OCI-LY7 (cell line): ENCODE results near the gene GPC1. TPM values are rescaled to one million over a fixed set of nuclear protein-coding genes. Genes with fewer than 3 reads are reported as not detected.

ENCODE experiments used
- BruUV-seq: library from RNA; stranded (reverse); fragments of 400-500 nt; replicated peaks from 2 replicates; lab custom pipeline; 2021; lab: Mats Ljungman, UMichigan
- CTCF ChIA-PET: fragments of 300-600 bp; sonication (Branson Sonifier 250); formaldehyde crosslinking; loops from one replicate; lab custom pipeline; 2022; ENCODE audit warnings: antibody characterized with exemption; ENCODE audit not compliant: unreplicated experiment; lab: Charles Lee
- POLR2A ChIA-PET: fragments of 300-600 bp; sonication (Branson Sonifier 250); formaldehyde crosslinking; loops from one replicate; lab custom pipeline; 2022; ENCODE audit warnings: antibody characterized with exemption; lab: Charles Lee
- DNase-seq: peaks from one replicate; pipeline ENCODE4 v3.0.0-alpha.2; 2015; ENCODE audit warnings: low spot score
- H2AFZ ChIP-seq: fragments of 200-600 bp; sonication (generic), shearing (Covaris generic); 2 replicates; pipeline ENCODE4 v1.6.1; 2014; ENCODE audit warnings: mild to moderate bottlenecking, antibody characterized with exemption, low read length, moderate library complexity
- H3K27ac ChIP-seq: fragments of 200-600 bp; sonication (generic); 2 replicates; pipeline ENCODE4 v1.5.1; 2014; ENCODE audit warnings: mixed run types, low read depth, mild to moderate bottlenecking, moderate library complexity, low read length, inconsistent platforms; ENCODE audit not compliant: poor library complexity, severe bottlenecking
- H3K36me3 ChIP-seq: fragments of 200-600 bp; sonication (generic); 2 replicates; pipeline ENCODE4 v1.6.1; 2014; ENCODE audit warnings: mild to moderate bottlenecking, antibody characterized with exemption, low read length, moderate library complexity, mixed read lengths; ENCODE audit not compliant: insufficient read depth
- H3K4me1 ChIP-seq: fragments of 200-600 bp; sonication (generic); 2 replicates; pipeline ENCODE4 v1.5.1; 2014; ENCODE audit warnings: mild to moderate bottlenecking, low read length; ENCODE audit not compliant: insufficient read depth, poor library complexity, severe bottlenecking
- H3K4me2 ChIP-seq: fragments of 200-600 bp; sonication (generic); 2 replicates; pipeline ENCODE4 v1.6.1; 2014; ENCODE audit warnings: mild to moderate bottlenecking, low read length
- H3K4me3 ChIP-seq: fragments of 200-600 bp; sonication (generic); 2 replicates; pipeline ENCODE4 v1.5.1; 2014; ENCODE audit warnings: mild to moderate bottlenecking, low read depth, low read length; ENCODE audit not compliant: poor library complexity, severe bottlenecking
- H3K79me2 ChIP-seq: fragments of 200-600 bp; sonication (generic); 2 replicates; pipeline ENCODE4 v1.6.1; 2016; ENCODE audit warnings: low read depth, mild to moderate bottlenecking, low read length, moderate library complexity, mixed read lengths; ENCODE audit not compliant: insufficient read depth
- H3K9me2 ChIP-seq: fragments of 200-600 bp; sonication (generic); 2 replicates; pipeline ENCODE4 v1.6.1; 2016; ENCODE audit warnings: mild to moderate bottlenecking, low read length, mixed read lengths; ENCODE audit not compliant: insufficient read depth
- H3K9me3 ChIP-seq: fragments of 200-600 bp; sonication (generic); 2 replicates; pipeline ENCODE4 v1.6.1; 2014; ENCODE audit warnings: mild to moderate bottlenecking, mixed run types, low read length, mixed read lengths
- H4K20me1 ChIP-seq: fragments of 200-600 bp; sonication (generic); 2 replicates; pipeline ENCODE4 v1.6.1; 2014; ENCODE audit warnings: mild to moderate bottlenecking, antibody characterized with exemption, low read length, moderate library complexity, mixed read lengths; ENCODE audit not compliant: insufficient read depth
- EZH2phosphoT487 ChIP-seq: fragments of 200-600 bp; sonication (generic); IDR thresholded peaks from 2 replicates; pipeline ENCODE4 v1.6.1; 2018; ENCODE audit warnings: low read depth, borderline replicate concordance, mild to moderate bottlenecking, mixed run types, antibody characterized with exemption, low read length, moderate library complexity, mixed read lengths
- intact Hi-C: fragments of 100-400 bp; cut with micrococcal nuclease; formaldehyde crosslinking; loops from one replicate; pipeline ENCODE4 v1.10.0; 2022; ENCODE audit not compliant: unreplicated experiment
- total RNA-seq, 2 experiments: library from RNA; depleted of rRNA in 1 of 2; stranded (reverse); fragments of >200 nt in 1 of 2; shearing (Covaris generic) in 1 of 2; gene quantifications; 2 replicates each; pipeline ENCODE4 v1.2.3, GENCODE V29; 2014 to 2022
- TF ChIP-seq, protein P1 (sequence below): fragments of 200-600 bp; sonication (generic); conservative IDR thresholded peaks from 2 replicates; pipeline ENCODE4 v1.5.1; 2014; ENCODE audit warnings: mild to moderate bottlenecking, antibody characterized with exemption, low read length, moderate library complexity, mixed read lengths

Gene GPC1
- total RNA-seq, 2 experiments from 2014 or later, result 2.4 to 4.0 TPM

DNA sequence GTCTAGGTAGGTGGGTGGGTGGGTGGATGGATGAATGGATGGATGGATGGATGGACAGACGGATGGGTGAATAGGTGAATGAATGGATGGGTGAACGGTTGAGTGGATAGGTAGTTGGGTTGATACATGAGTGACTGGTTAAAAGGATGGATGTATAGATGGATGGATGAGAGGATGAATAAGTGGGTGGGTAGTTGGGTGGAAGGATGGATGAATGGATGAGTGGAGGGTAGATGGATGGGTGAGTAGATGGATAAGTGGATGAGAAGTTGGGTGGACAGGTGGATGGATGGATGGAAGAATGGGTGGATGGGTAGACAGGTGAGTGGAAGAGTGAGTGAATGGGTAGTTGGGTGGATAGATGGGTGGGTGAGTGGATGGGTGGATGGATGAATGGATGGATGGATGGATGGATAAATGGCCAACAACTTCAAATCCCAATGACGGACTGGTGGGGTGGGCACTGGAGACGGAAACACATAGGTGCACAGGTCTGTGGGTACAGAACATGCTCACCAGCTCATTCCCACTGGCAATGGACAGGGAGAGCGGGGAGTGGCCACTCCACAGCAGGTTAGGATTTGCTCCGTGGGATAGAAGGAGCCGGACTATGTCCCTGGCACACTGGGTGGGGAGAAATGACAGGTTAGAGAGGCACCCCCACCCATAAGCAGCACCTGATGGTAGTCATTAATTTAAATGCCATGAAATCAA is 73.5 kb downstream of the GPC1 start:
- CTCF ChIA-PET, result no interaction called here
- H3K4me3 ChIP-seq, result no peak overlapping the region
- BruUV-seq, result no TSS peak

DNA sequence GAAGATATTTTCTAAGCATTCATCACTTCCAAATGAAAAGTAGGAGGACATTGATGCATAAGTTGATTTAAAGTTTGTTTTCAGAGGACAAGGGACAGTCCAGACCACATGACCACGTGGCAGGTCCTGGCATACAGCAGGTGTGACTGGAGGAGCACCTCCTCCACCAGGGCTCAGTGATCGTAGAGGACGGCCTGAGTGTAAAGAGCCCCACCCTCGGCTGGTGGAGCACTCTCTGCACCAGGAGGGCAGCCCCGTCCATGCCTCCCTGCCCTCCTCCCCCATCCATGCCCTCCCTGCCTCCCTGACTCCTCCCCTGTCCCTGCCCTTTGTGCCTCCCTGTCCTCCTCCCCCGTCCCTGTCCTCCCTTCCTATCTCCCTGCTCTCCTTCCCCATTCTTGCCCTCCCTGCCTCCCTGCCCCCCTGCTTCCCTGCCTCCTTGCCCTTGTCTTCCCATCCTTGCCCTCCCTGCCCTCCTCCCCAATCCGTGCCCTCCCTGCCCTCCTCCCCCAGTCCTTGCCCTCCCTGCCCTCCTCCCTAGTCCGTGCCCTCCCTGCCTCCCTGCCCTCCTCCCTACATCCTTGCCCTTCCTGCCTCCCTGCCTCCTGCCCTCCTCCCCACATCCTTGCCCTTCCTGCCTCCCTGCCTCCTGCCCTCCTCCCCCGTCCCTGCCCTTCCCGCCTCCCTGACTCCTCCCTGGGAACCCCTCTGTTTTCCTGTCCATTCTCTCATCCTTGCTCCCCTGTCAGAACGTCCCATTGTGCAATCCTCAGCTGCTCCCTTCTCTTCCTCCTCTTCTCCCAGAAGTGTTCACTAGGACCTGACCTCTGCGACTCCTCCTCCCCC is 74.4 kb downstream of the GPC1 start:
- H4K20me1 ChIP-seq, result no peaks in the 10 kb centered on the region
- H2AFZ ChIP-seq, result no peak overlapping the region
- H3K4me2 ChIP-seq, result no peak overlapping the region
- BruUV-seq, result no TSS peak
- no peak overlapping the region for H3K4me3 ChIP-seq
- H3K4me1 ChIP-seq, result peaks cover 4% of the 10 kb centered on the region
- peaks cover 38% of the 10 kb centered on the region for H3K36me3 ChIP-seq
- intact Hi-C loops, result no loop called here
- H3K9me3 ChIP-seq, result no peaks in the 10 kb centered on the region
- no peaks in the 10 kb centered on the region for H3K79me2 ChIP-seq
- DNase-seq, result no peak
- ChIA-PET POLR2A (no interaction called here), CTCF (no interaction called here)
- TF ChIP-seq, protein P1, sequence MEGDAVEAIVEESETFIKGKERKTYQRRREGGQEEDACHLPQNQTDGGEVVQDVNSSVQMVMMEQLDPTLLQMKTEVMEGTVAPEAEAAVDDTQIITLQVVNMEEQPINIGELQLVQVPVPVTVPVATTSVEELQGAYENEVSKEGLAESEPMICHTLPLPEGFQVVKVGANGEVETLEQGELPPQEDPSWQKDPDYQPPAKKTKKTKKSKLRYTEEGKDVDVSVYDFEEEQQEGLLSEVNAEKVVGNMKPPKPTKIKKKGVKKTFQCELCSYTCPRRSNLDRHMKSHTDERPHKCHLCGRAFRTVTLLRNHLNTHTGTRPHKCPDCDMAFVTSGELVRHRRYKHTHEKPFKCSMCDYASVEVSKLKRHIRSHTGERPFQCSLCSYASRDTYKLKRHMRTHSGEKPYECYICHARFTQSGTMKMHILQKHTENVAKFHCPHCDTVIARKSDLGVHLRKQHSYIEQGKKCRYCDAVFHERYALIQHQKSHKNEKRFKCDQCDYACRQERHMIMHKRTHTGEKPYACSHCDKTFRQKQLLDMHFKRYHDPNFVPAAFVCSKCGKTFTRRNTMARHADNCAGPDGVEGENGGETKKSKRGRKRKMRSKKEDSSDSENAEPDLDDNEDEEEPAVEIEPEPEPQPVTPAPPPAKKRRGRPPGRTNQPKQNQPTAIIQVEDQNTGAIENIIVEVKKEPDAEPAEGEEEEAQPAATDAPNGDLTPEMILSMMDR, result no peak
- TF ChIP-seq EZH2phosphoT487, result no peak
- no peak overlapping the region for H3K27ac ChIP-seq
- H3K9me2 ChIP-seq, result no peaks in the 10 kb centered on the region

More for the DNA sequence above, 73.5 kb downstream of the GPC1 start:
- H3K9me2 ChIP-seq, result no peaks in the 10 kb centered on the region
- H3K9me3 ChIP-seq, result no peaks in the 10 kb centered on the region
- no peak for DNase-seq
- no peak overlapping the region for H3K4me2 ChIP-seq
- no peak overlapping the region for H3K27ac ChIP-seq
- no peak for TF ChIP-seq EZH2phosphoT487
- TF ChIP-seq, protein P1, result no peak
- H2AFZ ChIP-seq, result no peak overlapping the region
- H4K20me1 ChIP-seq, result no peaks in the 10 kb centered on the region
- H3K4me1 ChIP-seq, result peaks cover 1% of the 10 kb centered on the region
- no peaks in the 10 kb centered on the region for H3K79me2 ChIP-seq
- POLR2A ChIA-PET, result interaction anchor here (0.6 kb wide), 1 partner anchor 36 kb away, joined by 4 read pairs; no protein-coding TSS in a partner anchor
- peaks cover 38% of the 10 kb centered on the region for H3K36me3 ChIP-seq
- intact Hi-C loops, result no loop called here
